ENCODE results near the gene PRKD1.

The PRKD1 gene

DNA sequence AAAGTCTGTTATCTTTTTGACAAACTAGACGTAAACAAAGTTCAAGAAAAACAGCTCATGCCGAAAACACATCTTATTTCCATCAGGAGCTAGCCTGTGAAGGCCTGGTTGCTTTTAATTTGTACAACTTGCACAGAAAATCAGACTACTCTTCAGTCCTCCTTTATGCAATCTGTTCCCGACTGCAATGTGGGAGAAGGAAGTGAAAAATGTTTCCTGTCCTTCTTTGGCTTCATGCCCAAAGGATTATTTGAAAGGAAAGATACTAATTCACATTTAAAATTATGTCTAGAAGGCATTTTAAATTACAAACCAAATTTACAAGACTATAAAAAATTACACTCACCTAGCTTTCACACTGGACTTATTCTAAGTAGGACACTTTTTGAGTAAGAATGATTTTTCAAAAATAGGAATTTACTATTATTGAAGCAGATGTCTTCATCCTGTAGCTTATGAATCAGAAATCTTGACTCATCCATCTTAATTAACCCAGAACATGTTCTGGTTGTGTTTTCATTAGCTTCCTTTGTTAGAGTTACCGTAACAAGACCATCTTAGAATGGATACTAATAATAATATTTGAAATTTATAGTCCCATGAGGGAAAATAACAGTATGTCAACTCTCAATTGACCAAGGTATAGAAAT is 272.6 kb downstream of the PRKD1 start:
- no peak for DNase-seq

DNA sequence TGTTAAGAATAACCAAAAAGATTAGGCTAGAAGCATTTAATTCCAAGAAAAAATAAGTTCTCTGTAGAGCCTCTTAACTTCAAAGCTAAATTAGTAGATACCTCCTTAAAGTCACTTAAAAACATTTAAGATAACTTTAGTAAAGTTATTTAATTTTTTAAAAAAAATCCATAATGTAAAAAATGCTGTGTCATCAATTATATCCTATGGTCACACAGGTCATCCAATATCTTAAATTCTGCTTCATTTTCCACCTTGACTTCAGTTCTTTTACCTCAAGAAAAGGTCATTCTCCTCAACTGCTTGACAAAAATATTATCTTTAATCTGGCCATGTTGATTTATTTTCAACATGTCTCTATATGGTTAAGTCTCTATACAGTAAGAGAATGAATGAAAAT is 274.3 kb downstream of the PRKD1 start:
- no peak for DNase-seq

DNA sequence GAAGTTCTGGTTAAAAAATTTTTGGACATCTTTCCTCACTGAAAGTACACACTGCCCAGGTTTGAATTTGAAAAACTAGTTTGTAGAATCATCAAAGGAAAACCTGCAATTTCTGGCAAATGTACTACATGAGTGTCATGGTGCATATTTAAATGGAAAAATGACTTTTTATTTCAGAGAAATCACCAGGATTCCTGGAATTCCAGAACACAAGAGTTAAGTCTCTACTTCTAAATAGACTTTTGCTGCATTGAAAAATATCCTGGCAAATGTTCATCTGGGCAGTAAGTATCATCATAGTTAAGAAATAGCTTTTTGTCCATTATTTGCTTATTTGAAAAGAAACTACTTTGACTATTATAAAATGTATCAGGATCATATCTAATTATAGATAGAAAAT is 275.1 kb downstream of the PRKD1 start:
- DNase-seq: no peak

DNA sequence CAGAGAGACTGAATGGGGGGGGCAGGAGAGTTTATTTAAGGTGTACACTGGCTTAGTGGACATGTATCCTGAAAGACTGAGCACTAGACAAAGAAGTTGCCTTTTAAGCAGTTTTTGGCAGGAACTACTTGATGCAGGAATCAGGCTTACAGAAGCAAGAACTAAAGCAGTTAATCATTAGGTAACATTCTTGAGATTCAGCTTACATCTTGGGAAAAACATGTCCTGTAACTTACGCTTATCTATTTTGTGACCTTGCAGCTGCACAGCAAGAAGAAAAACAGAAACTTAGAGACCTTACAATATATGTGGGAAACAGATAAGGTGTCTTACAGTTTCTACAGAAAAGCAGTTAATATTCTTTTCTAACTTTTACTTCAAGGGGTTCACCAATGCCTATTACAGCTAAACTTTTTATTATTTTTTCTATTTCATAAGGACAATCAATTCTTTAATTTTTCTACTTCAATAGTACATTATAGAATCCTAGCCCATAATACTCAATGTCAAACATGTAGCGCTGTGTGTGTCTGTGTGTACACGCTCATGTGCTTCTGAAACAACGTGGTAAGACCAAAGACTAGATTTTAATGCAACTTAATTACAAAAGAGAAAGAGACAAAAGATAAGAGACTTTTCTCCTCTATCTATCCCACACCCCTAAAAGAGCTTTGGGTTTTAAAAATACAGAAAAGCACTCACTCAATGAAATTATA is 276.9 kb downstream of the PRKD1 start:
- no peak for DNase-seq

DNA sequence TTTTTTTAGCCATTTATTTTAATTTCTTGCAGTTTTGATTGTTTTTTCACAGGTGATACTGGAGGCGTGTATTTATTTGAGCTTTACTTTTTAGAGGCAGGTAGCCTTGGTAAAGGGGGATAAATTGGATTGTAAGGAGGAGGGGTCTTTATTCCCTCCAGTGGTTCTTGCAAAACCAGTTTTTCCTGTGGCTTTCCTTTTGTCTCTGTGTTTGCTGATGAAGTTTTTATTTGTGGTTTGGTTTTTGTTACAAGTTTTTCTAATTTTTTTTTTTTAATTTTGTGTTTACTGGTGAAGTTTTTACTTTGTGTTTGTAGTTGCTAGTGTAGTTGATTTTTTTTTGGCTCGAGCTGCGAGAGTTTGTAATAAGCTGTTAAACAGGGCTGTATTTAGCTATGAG is 278.5 kb downstream of the PRKD1 start:
- no peak for DNase-seq

DNA sequence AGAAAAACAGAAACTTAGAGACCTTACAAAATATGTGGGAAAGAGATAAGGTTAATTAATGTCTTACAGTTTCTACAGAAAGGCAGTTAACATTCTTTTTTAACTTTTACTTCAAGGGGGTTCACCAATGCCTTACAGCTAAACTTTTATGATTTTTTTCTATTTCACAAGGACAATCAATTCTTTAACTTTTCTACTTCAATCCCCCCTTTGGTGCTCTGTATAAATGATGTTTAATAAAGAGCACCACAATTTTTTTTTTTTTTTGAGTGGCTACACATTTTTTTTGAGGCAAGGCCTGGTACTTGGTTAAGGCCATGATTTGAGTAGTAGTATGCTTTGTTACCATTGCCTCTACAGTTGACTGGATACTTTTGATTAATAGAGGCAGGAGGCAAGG is 279.6 kb downstream of the PRKD1 start:
- DNase-seq: no peak

DNA sequence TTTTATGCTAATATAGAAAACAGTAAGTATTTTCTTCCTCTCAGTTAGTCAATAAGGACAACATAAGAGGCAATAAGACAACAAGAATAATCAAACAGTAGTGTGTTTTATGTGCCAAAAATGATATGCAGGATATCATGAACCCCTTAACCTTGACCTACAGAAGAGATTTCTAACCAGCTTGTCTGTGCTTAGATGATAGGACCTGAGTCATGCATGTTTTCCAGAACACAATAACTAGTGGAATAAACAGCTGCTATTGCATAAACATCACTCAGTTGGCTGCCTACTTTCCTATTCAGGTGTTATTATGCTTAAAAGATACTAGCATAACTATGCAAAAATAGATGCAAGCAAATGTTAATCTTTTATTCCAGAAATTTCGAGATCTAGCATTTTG is 282.5 kb downstream of the PRKD1 start:
- no peak for DNase-seq

DNA sequence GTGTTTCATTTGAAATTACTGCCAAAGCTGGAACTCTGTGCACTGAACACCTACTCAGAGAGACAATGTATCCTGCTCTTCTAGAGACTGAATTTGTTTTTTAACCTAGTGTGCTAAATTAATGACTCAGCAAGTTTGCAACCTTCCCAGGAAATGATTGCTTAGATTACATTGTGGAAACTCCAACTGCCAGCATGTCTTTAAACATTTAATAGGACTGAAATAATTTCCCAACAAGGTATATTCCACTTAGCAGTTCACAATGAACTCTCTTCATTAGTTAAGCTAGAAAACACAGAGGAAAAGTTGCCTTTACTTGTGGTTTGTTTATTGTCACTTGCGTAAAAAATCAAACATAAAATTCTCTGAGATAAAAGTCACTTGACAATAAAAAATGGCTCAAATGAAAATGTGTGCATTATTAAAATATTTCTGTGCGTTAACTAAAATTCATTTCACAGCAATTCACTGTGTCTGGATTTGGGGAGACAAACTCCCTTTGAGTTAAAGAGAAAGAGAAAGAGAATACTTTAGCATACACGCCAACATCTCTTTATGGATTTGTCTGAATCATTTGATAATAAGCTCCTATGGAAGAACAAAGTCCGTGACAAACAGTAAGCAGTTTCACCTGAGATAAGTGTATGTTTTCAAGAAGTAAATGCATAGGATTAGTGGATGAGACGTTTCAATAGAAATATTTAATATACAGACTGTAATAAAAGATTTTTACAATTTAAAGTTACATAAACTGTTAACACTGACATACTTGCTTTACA is 284.0 kb downstream of the PRKD1 start:
- DNase-seq: no peak

DNA sequence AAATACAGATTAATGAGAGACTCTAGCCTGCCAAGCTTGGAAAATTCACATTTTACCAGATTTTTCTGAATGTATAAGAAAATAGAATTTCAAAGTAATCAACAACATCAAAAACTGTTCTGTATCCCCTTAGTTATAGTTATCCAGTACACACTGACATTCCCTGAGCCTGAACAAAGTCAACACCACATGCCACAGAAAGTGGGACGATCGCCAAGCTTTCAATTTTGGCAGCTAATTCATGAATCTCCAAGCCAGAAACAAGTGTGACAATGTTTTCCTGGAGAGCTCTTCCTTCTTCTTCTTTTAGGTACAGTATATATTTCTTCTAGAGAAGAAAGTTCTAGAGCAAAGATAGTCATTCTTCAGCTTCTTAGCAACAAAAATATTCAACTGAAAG is 290.2 kb downstream of the PRKD1 start:
- no peak for DNase-seq

DNA sequence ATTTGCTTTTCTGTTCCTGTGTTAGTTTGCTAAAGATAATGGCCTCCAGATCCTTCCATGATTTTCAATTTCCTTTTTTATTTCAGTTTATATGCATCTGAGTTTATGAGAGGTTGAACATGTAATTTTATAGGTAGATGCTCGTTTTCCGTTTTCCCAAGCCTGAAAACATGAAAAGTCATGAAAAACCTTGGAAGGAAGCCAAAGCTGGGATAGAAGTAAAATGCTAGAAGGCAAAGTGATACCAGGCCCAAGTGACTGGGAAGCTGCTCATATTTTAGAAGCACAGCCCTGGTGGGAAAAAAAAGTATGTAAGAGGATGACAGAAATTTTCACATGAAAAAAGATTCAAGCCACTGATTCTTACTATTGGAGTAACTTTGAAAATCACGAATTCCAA is 290.8 kb downstream of the PRKD1 start:
- no peak for DNase-seq

DNA sequence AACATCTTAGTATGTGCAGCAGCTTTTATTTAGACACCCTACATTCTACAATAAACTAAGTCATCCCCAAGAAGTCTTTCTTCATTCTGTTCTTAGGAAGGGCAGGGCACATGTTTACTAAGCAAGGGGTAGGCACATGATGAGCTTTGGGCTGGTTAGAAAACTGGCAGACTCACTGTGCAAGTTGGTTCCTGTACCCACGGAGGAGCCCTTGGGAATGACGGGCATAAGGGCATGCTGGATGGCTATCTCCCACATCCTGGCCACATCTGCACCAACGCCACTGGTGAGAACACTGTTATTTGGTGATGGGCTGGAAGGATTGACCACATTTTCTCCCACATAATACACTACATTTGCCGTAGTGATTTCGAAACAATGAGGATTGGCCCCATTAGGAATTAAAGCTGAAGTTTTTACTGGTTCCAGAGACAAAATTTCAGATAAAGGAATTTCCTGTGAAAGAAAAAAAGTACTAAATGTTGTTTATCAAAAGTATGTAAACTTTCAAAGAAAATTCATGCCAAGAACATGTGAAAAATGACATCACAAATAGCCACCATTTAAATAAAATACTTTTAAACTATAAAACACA is 297.0 kb downstream of the PRKD1 start:
- DNase-seq: no peak

DNA sequence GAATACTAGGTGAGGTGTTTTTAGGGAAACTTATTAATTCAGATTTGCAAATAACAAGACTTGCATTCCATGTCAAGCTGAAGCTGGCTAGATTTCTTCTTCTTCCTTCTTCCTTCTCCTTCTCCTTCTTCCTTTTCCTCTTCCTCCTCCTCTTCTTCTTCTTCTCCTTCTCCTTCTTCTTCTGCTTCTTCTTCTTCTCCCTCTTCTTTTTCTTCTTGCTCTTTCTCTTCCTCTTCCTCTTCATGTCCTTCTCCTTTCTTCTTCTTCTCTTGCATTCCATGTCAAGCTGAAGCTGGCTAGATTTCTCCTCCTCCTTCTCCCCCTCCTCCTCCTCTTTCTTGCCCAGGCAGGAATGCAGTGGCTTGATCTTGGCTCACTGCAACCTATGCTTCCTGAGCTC is 297.8 kb downstream of the PRKD1 start:
- DNase-seq: no peak

DNA sequence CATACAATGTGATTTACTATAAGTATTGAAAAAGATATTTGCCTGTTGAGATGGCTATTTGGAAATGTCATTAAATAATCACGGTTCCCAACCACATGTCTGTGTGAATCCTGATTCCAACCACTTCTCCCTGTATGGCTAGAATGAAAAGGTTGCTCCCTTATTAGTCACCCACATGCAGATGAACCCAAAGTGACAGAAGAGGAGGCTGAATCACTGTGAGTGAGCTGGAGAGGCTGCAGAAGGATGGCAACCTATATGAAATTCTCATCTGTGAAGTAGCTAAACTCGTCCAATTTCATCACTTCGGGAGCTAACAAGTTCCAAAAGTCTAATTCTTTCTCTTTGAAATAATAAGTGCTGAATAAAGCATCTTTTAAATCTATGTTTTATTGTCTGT is 300.5 kb downstream of the PRKD1 start:
- no peak for DNase-seq

DNA sequence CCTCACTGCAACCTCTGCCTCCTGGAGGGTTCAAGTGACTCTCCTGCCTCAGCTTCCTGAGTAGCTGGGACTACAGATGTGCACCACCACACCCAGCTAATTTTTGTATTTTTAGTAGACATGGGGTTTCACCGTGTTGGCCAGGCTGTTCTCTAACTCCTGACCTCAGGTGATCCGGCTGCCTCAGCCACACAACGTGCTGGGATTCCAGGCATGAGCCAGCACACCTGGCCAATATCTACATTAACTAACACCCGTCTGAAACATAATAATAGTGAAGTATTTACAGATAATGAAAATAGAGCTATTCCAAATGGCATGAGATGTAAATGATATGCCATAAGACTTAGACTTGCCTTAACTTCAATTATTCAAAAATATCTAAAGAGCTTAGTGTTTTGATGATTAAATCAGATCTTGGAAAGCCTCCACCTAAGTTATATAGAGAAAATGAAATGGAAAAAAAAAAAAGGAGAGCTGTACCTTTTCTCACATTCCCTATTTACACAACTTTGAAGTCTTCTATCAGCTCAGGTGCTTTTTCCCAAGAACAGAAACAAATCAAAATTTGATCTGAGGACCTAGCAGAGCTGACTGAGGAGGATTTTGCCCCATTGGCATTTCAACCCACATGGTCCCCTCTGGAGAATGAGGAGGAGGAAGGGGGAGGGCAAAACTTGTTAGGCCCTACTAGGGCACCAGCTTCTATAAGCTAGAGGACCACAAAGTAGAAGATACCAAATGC is 309.2 kb downstream of the PRKD1 start:
- no peak for DNase-seq

DNA sequence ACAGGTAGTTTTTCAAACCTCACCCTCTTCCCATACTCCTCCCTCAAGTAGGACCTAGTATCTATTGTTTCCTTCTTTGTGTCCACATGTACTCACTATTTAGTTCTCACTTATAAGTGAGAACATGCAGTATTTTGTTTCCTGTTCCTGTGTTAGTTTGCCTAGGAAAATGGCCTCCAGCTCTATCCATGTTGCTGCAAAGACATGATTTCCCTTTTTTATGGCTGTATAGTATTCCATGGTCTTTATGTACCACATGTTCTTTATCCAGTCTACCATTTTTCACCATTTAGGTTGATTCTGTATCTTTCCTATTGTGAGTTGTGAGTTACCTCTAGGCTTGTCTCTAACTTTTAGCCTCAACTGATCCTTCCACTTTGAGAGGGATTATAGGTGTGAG is 310.7 kb downstream of the PRKD1 start:
- no peak for DNase-seq

DNA sequence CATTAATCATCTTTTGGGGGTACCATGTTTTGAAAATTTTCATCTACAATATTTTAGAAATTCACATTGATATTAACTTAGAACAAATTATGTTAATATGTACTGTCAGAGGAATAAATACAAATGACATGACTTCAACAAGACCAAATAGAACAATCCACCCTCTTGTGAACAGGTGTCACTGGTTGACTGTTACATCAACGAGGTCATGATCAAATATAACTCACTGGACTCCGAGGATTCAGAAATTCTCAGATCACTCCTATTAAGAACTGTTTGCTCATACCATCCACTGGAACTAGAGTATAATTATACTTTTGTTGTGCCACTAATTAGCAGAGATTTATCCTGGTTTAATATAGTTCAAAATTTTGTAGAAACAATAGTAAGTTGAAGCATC is 318.8 kb downstream of the PRKD1 start:
- no peak for DNase-seq

DNA sequence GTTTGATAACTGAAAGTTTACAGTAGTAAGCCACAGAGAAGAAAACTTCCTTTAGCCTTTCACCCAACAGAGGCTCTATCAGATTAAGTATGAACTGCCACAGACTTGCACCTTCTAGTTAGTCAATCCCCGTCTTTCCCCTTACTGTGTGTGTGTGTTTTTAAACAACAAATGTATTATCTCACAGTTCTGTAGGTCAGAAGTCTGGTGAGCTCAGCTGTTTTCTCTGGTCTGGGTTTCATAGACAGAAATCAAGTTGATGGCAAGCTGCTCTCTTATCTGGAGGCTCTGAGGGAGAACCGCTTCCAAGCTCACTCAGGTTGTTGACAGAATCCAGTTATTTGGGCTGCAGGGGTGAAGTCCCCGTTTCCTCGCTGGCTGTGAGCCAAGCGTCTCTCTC is 320.5 kb downstream of the PRKD1 start:
- DNase-seq: no peak

DNA sequence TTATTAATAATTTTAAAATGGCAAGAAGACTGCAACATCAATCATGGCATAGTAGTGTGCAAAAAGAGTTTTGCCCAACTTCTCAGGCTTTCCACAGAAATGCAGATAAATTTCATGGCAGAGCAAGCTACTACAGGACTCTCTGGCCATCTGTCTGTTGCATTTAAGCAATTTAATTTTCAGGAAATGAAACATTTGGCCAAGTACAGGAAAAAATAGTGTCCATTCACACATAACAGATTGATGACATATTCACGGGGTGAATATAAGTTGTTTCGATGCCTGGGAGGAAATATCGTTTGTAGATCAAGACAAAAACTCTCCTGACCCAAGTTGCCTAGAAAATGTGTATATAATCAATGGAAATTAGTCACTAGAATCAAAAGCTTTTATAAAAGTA is 324.0 kb downstream of the PRKD1 start:
- DNase-seq: no peak

DNA sequence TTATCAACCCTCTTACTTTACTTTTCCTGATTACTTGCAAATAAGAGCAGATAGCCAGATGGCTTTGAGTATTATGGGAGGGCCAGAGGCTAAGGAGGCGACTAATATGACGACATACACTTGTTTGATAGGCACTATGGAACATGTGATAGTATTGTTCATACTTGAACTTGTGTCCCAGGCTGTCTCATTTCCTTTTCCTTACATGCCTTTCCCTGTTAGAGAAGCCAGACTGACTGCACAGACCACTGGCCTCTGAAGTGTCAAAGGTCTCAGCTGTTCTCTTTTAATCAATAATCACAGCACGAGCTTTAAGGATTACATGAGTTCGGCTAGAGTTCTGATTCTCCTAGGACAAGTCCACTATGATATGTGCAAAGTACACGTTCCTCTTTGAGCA is 326.0 kb downstream of the PRKD1 start:
- DNase-seq: no peak

DNA sequence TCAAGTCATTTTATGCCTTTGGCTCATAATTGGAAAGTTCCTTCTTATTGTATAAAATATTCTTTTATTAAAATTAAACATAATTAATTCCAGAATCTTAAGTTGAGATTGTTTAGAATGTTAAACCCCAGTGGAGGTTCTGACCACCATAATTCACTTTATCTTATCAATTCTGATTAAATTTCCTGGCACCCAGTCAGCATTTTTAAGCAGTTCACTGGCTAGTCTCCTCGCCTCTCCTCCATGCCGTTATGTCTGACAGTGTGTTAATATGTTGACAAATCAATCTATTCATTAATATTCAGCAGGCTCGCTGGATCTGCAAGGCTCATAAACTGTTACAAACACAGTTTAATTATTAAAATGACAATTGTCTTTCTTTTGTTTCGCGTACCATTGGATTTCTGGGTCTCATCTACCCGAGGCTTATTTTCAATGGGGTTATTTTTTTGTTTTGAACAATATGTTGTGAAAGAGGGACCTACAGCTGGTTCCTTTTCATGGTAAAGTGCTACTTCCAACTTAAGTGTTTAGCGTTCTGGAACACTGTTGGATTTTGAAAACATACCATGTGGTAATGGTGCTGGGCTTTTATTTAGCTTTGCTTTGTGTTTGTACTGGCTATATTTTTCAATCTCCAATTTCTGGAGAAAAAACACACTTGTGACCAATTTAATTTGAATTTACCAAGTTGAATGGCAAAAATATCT is 339.7 kb downstream of the PRKD1 start:
- no peak for DNase-seq

DNA sequence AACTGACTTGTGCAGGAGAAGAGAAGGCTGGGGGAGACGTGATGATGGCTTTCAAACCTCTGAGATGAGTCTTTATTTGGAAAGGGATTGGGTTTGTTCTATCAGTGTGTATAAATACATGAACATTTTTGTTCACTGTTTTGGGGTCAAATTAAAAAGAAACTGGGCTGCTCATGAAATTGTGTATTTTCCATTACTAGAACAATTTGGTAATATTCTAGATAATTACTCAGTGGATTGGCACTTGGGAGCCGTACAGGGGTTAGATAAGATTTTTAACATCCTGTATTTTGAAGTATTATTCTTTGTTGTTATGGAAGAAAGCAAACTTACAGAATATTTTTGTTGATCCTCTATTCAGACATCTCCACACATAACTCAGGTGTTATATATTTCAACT is 340.6 kb downstream of the PRKD1 start:
- no peak for DNase-seq

DNA sequence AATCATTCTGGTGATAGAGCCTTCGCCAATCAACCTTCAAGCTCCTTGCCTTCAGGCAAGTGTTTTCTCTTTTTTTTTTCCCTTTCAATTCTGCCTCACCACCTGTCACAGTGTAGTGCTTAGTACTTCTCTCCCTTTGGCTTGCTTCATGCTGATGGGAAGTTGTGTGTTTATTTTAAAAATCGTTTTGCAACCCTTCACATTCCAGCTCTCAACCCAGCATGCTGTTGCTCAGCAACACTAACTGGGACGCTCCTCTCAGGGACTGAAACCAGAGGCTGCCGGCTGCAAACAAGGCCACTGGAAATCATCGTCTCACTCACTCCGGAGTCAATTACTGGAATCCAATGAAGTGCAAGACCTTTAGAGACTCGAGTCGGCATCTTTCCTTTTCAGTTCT is 342.7 kb downstream of the PRKD1 start:
- no peak for DNase-seq

All from effector CD4-positive, alpha-beta T cell (primary cell).